ENCODE measurements around the gene EEPD1. TPM values are rescaled to one million over a fixed set of nuclear protein-coding genes. Genes with fewer than 3 reads are reported as not detected.
"Not testable (repeated sequence)": the region's sequence is repeated elsewhere in the genome, so short reads cannot be mapped to it uniquely, and the experiment has no call there.

EEPD1 gene
- total RNA-seq, 1 donor from 2014 or later, result 14.0 TPM

- no peaks in the 10 kb centered on the region for H3K27me3 ChIP-seq
- no peaks in the 10 kb centered on the region for H3K4me1 ChIP-seq
- no peak for TF ChIP-seq CTCF (IDR thresholded peaks at IDR 0.05)
- no peaks in the 10 kb centered on the region for H3K36me3 ChIP-seq
- H3K27ac ChIP-seq, result no peak overlapping the region
- intact Hi-C loops (cut with DNase I), result no loop called here
- H3K4me3 ChIP-seq, result no peak overlapping the region
- DNase-seq (ENCODE audit: low spot score in 2 of 2), result no peak
- H3K9me3 ChIP-seq, result no peaks in the 10 kb centered on the region
Measured at GRCh38 chr7:36315309-36315944, 162.4 kb downstream of the EEPD1 start.

GRCh38 chr7:36316319-36316718 is 163.3 kb downstream of the EEPD1 start:
- Histone ChIP-seq H3K27ac (no peak overlapping the region), H3K27me3 (no peaks in the 10 kb centered on the region), H3K4me1 (no peaks in the 10 kb centered on the region), H3K9me3 (no peaks in the 10 kb centered on the region), H3K4me3 (no peak overlapping the region), H3K36me3 (no peaks in the 10 kb centered on the region)
- intact Hi-C loops (cut with DNase I), result no loop called here
- TF ChIP-seq CTCF (IDR thresholded peaks at IDR 0.05), result no peak
- DNase-seq (ENCODE audit: low spot score in 2 of 2), result no peak

- DNase-seq (ENCODE audit: low spot score in 2 of 2), result no peak
- no peaks in the 10 kb centered on the region for H3K9me3 ChIP-seq
- no peaks in the 10 kb centered on the region for H3K27me3 ChIP-seq
- no peak overlapping the region for H3K27ac ChIP-seq
- TF ChIP-seq CTCF (IDR thresholded peaks at IDR 0.05), result no peak
- no peaks in the 10 kb centered on the region for H3K4me1 ChIP-seq
- H3K4me3 ChIP-seq, result no peak overlapping the region
- H3K36me3 ChIP-seq, result no peaks in the 10 kb centered on the region
- intact Hi-C loops (cut with DNase I), result no loop called here
Measured at GRCh38 chr7:36317276-36317675, 164.2 kb downstream of the EEPD1 start.

- Histone ChIP-seq H3K9me3 (no peaks in the 10 kb centered on the region), H3K4me3 (no peak overlapping the region), H3K36me3 (no peaks in the 10 kb centered on the region), H3K27me3 (no peaks in the 10 kb centered on the region), H3K4me1 (no peaks in the 10 kb centered on the region), H3K27ac (no peak overlapping the region)
- TF ChIP-seq CTCF (IDR thresholded peaks at IDR 0.05), result no peak
- no peak for DNase-seq (ENCODE audit: low spot score in 2 of 2)
- intact Hi-C loops (cut with DNase I), result loop anchor here (2.0 kb wide), 1 partner anchor 15 kb away; no protein-coding TSS in a partner anchor
Measured at GRCh38 chr7:36318116-36318515, 165.1 kb downstream of the EEPD1 start.

GRCh38 chr7:36321284-36321683 is 168.2 kb downstream of the EEPD1 start:
- H3K9me3 ChIP-seq; H3K36me3 ChIP-seq; DNase-seq (ENCODE audit: low spot score in 2 of 2); H3K27me3 ChIP-seq; H3K4me3 ChIP-seq; H3K27ac ChIP-seq; H3K4me1 ChIP-seq; intact Hi-C loops (cut with DNase I): not testable (repeated sequence)

GRCh38 chr7:36336390-36336789 is 183.3 kb downstream of the EEPD1 start:
- H3K27me3 ChIP-seq, result no peaks in the 10 kb centered on the region
- H3K27ac ChIP-seq, result no peak overlapping the region
- no peak for TF ChIP-seq CTCF (IDR thresholded peaks at IDR 0.05)
- intact Hi-C loops (cut with DNase I), result no loop called here
- peaks cover 0 to 6% of the 10 kb centered on the region in 2 donors for H3K36me3 ChIP-seq
- no peaks in the 10 kb centered on the region for H3K9me3 ChIP-seq
- H3K4me3 ChIP-seq, result no peak overlapping the region
- DNase-seq (ENCODE audit: low spot score in 2 of 2), result no peak
- no peaks in the 10 kb centered on the region for H3K4me1 ChIP-seq
